HepG2 (cell line): Measurements from ENCODE around the gene NEURL3. TPM values are rescaled to one million over a fixed set of nuclear protein-coding genes. Genes with fewer than 3 reads are reported as not detected.

Source experiments
- ARID2 ChIP-seq: sonication (generic); formaldehyde crosslinking; IDR thresholded peaks from 2 replicates; pipeline ENCODE4 v1.8.1; 2022; ENCODE audit warnings: mild to moderate bottlenecking, missing genetic modification reagents, borderline replicate concordance
- BRD4 ChIP-seq: sonication (generic); formaldehyde crosslinking; IDR thresholded peaks from 2 replicates; pipeline ENCODE4 v1.4.0; 2020; ENCODE audit warnings: missing genetic modification reagents
- CHCHD3 ChIP-seq: sonication (generic); formaldehyde crosslinking; IDR thresholded peaks from 2 replicates; pipeline ENCODE4 v1.8.0; 2022; ENCODE audit warnings: mild to moderate bottlenecking, missing genetic modification reagents, moderate library complexity
- CREB3 ChIP-seq: sonication (generic); formaldehyde crosslinking; IDR thresholded peaks from 2 replicates; pipeline ENCODE4 v1.5.0; 2020; ENCODE audit warnings: missing genetic modification reagents
- DNMT1 ChIP-seq: sonication (generic); formaldehyde crosslinking; IDR thresholded peaks from 2 replicates; pipeline ENCODE4 v1.5.1; 2020; ENCODE audit warnings: mild to moderate bottlenecking, missing genetic modification reagents
- ELF4 ChIP-seq: sonication (generic); formaldehyde crosslinking; IDR thresholded peaks from 2 replicates; pipeline ENCODE4 v1.5.0; 2020; ENCODE audit warnings: missing genetic modification reagents, mild to moderate bottlenecking, moderate library complexity, borderline replicate concordance
- IRF1 ChIP-seq: sonication (generic); formaldehyde crosslinking; IDR thresholded peaks from 2 replicates; pipeline ENCODE4 v1.4.0; 2020; ENCODE audit warnings: low read depth, mild to moderate bottlenecking, missing genetic modification reagents
- KDM5B ChIP-seq: sonication (generic); formaldehyde crosslinking; IDR thresholded peaks from 2 replicates; pipeline ENCODE4 v1.4.0; 2020; ENCODE audit warnings: missing genetic modification reagents, mild to moderate bottlenecking, borderline replicate concordance
- MATR3 ChIP-seq: sonication (generic); formaldehyde crosslinking; IDR thresholded peaks from 2 replicates; pipeline ENCODE4 v1.4.0; 2020; ENCODE audit warnings: missing genetic modification reagents
- MYPOP ChIP-seq: sonication (generic); formaldehyde crosslinking; IDR thresholded peaks from 2 replicates; pipeline ENCODE4 v1.8.1; 2023; ENCODE audit warnings: mild to moderate bottlenecking, moderate library complexity, missing genetic modification reagents
- NFYB ChIP-seq: sonication (generic); formaldehyde crosslinking; IDR thresholded peaks from 2 replicates; pipeline ENCODE4 v1.4.0; 2020; ENCODE audit warnings: missing genetic modification reagents
- PRDM4 ChIP-seq: sonication (generic); formaldehyde crosslinking; IDR thresholded peaks from 2 replicates; pipeline ENCODE4 v1.9.0; 2021; ENCODE audit warnings: missing genetic modification reagents, borderline replicate concordance
- RCOR2 ChIP-seq: IDR thresholded peaks from 2 replicates; pipeline ENCODE4 v1.6.1; 2016; ENCODE audit warnings: missing biosample characterization, missing genetic modification reagents
- REXO4 ChIP-seq: sonication (generic); formaldehyde crosslinking; IDR thresholded peaks from 2 replicates; pipeline ENCODE4 v1.8.0; 2022; ENCODE audit warnings: missing genetic modification reagents, mild to moderate bottlenecking, borderline replicate concordance
- RFX1 ChIP-seq: fragments of 450-650 bp; IDR thresholded peaks from 2 replicates; pipeline ENCODE4 v1.6.1; 2017
- RXRA ChIP-seq: sonication (generic); formaldehyde crosslinking; IDR thresholded peaks from 2 replicates; pipeline ENCODE4 v1.5.1; 2020; ENCODE audit warnings: missing genetic modification reagents
- SETDB1 ChIP-seq: sonication (generic); formaldehyde crosslinking; IDR thresholded peaks from 2 replicates; pipeline ENCODE4 v1.5.1; 2020; ENCODE audit warnings: missing genetic modification reagents, mild to moderate bottlenecking, borderline replicate concordance
- TERF1 ChIP-seq: sonication (generic); formaldehyde crosslinking; IDR thresholded peaks from 2 replicates; pipeline ENCODE4 v1.8.0; 2022; ENCODE audit warnings: mild to moderate bottlenecking, missing genetic modification reagents, moderate library complexity
- ZBTB7A ChIP-seq: sonication (generic); formaldehyde crosslinking; IDR thresholded peaks from 2 replicates; pipeline ENCODE4 v1.8.0; 2022; ENCODE audit warnings: mild to moderate bottlenecking, missing genetic modification reagents
- ZNF260 ChIP-seq: sonication (generic); formaldehyde crosslinking; IDR thresholded peaks from 2 replicates; pipeline ENCODE4 v1.4.0; 2020; ENCODE audit warnings: missing genetic modification reagents, low read depth, mild to moderate bottlenecking, borderline replicate concordance
- ZNF326 ChIP-seq: sonication (generic); formaldehyde crosslinking; IDR thresholded peaks from 2 replicates; pipeline ENCODE4 v1.4.0; 2020; ENCODE audit warnings: missing genetic modification reagents, borderline replicate concordance
- ZNF510 ChIP-seq: sonication (generic); formaldehyde crosslinking; IDR thresholded peaks from 2 replicates; pipeline ENCODE4 v1.4.0; 2020; ENCODE audit warnings: low read depth, mild to moderate bottlenecking, missing genetic modification reagents
- ZNF768 ChIP-seq: sonication (generic); formaldehyde crosslinking; IDR thresholded peaks from 2 replicates; pipeline ENCODE4 v1.4.0; 2020; ENCODE audit warnings: missing genetic modification reagents
- ZNF775 ChIP-seq: sonication (generic); formaldehyde crosslinking; IDR thresholded peaks from 2 replicates; pipeline ENCODE4 v1.4.0; 2020; ENCODE audit warnings: missing genetic modification reagents, mild to moderate bottlenecking, moderate library complexity, borderline replicate concordance
- polyA plus RNA-seq, 8 experiments: library from polyadenylated mRNA; depleted of rRNA in 3 of 8; stranded (reverse) in 7 of 8; unstranded in 1 of 8; fragments of >200 nt; fragmentation: Illumina TruSeq in 4 of 8; extraction: Trizol in 4 of 8; gene quantifications; 2 replicates each; pipeline versions ENCODE4 v1.2.1 to v1.2.3, GENCODE V29; 2011 to 2016; ENCODE audit warnings: low read depth in 4 of 8, missing spikeins in 1 of 8, mixed read lengths in 1 of 8; ENCODE audit not compliant: insufficient read depth in 1 of 8
- total RNA-seq, 5 experiments: library from RNA; depleted of rRNA; stranded (reverse); fragments of >200 nt; fragmentation: Illumina TruSeq; extraction: Trizol; gene quantifications; 2 replicates each; pipeline ENCODE4 v1.2.3, GENCODE V29; 2016; ENCODE audit warnings: low read depth in 1 of 5

The NEURL3 gene
- total and polyA plus RNA-seq, 2 of the 13 experiments (the other 11 are each of a cell fraction or from before 2014, with no cell fraction given), result 0.16 to 1.2 TPM

GRCh38 chr2:96549967-96550786, 45.0 kb upstream of the NEURL3 start (continued):
- TF ChIP-seq ZNF260 (CRISPR knock-in tag) (no peak), ARID2 (peak; percentile 92), CREB3 (CRISPR knock-in tag) (peak; percentile 84; the same call in 1 of the 2 replicates), KDM5B (CRISPR knock-in tag) (peak; percentile 87), ZNF775 (no peak), ZNF768 (CRISPR knock-in tag) (peak; percentile 73), TERF1 (CRISPR knock-in tag) (no peak), PRDM4 (CRISPR knock-in tag) (no peak), RXRA (CRISPR knock-in tag) (peak; percentile 90), ZNF326 (CRISPR knock-in tag) (no peak), IRF1 (no peak), RFX1 (no peak), BRD4 (CRISPR knock-in tag) (no peak; the same call in 1 of the 2 replicates), ZBTB7A (CRISPR knock-in tag) (peak; percentile 75; the same call in 1 of the 2 replicates), MATR3 (CRISPR knock-in tag) (no peak), ELF4 (CRISPR knock-in tag) (no peak), ZNF510 (CRISPR knock-in tag) (no peak), RCOR2 (CRISPR knock-in tag) (peak; percentile 84; the same call in 1 of the 2 replicates), SETDB1 (no peak), NFYB (CRISPR knock-in tag) (no peak), MYPOP (peak; percentile 93), DNMT1 (CRISPR knock-in tag) (peak; percentile 98), REXO4 (no peak), CHCHD3 (CRISPR knock-in tag) (peak; percentile 68; the same call in 1 of the 2 replicates)
